Fibroblast of lung (primary cell): Measurements from ENCODE around the gene ZBTB40. TPM values are rescaled to one million over a fixed set of nuclear protein-coding genes. Genes with fewer than 3 reads are reported as not detected.

Experiments used
- DNase-seq, 2 donors: peaks; one replicate each; pipeline versions ENCODE4 v3.0.0 to v3.0.0-alpha.2; 2010; ENCODE audit warnings: low read depth in 2 of 2
- H2AFZ ChIP-seq: 2 replicates; pipeline ENCODE4 v1.5.1; 2012; ENCODE audit warnings: low read length, control low read depth, inconsistent platforms
- H3K27ac ChIP-seq: 2 replicates; pipeline ENCODE4 v1.5.1; 2011; ENCODE audit warnings: low read length, control low read depth; ENCODE audit not compliant: insufficient read depth
- H3K27me3 ChIP-seq: 2 replicates; pipeline ENCODE4 v1.5.1; 2011; ENCODE audit warnings: mild to moderate bottlenecking, low read length; ENCODE audit not compliant: control insufficient read depth, insufficient read depth
- H3K36me3 ChIP-seq: 2 replicates; pipeline ENCODE4 v1.5.1; 2011; ENCODE audit warnings: low read length; ENCODE audit not compliant: control insufficient read depth, insufficient read depth
- H3K4me1 ChIP-seq: 2 replicates; pipeline ENCODE4 v1.5.1; 2011; ENCODE audit warnings: low read length; ENCODE audit not compliant: control insufficient read depth, insufficient read depth; ENCODE audit errors: extremely low read depth
- H3K4me2 ChIP-seq: 2 replicates; pipeline ENCODE4 v1.5.1; 2011; ENCODE audit warnings: low read length, control low read depth; ENCODE audit not compliant: insufficient read depth; ENCODE audit errors: extremely low read depth
- H3K4me3 ChIP-seq, 4 experiments: fragments of 200-600 bp in 1 of 4; sonication (generic) in 1 of 4; replicated peaks in 1 of 4; 2 replicates each; pipeline ENCODE4 v1.5.1; 2011 to 2016; ENCODE audit warnings: low read length in 4 of 4, low read depth in 3 of 4, mild to moderate bottlenecking in 3 of 4, control low read depth in 2 of 4, inconsistent platforms in 1 of 4, mixed read lengths in 1 of 4; ENCODE audit not compliant: insufficient read depth in 1 of 4; ENCODE audit errors: control extremely low read depth in 1 of 4
- H3K79me2 ChIP-seq: 2 replicates; pipeline ENCODE4 v1.5.1; 2012; ENCODE audit warnings: mild to moderate bottlenecking, low read length, inconsistent platforms; ENCODE audit not compliant: control insufficient read depth, insufficient read depth
- H3K9ac ChIP-seq: 2 replicates; pipeline ENCODE4 v1.5.1; 2011; ENCODE audit warnings: mild to moderate bottlenecking, low read length, control low read depth; ENCODE audit not compliant: insufficient read depth
- H3K9me3 ChIP-seq: 2 replicates; pipeline ENCODE4 v1.5.1; 2012; ENCODE audit warnings: low read depth, low read length; ENCODE audit not compliant: control insufficient read depth, insufficient read depth
- H4K20me1 ChIP-seq: 2 replicates; pipeline ENCODE4 v1.5.1; 2011; ENCODE audit warnings: low read length; ENCODE audit not compliant: control insufficient read depth, insufficient read depth; ENCODE audit errors: extremely low read depth
- CTCF ChIP-seq, 2 donors: IDR thresholded peaks in 1 of 2; conservative IDR thresholded peaks in 1 of 2; 1 replicate in 1 of 2; 2 replicates in 1 of 2; pipeline ENCODE4 v1.5.1; 2011 to 2012; ENCODE audit warnings: low read length in 2 of 2, control low read depth in 1 of 2, inconsistent platforms in 1 of 2, low read depth in 1 of 2, mild to moderate bottlenecking in 1 of 2
- EZH2 ChIP-seq: IDR thresholded peaks from 2 replicates; pipeline ENCODE4 v1.5.1; 2012; ENCODE audit warnings: low read length, control low read depth, mild to moderate bottlenecking; ENCODE audit errors: missing control alignments
- polyA plus RNA-seq, 2 donors: library from polyadenylated mRNA; depleted of rRNA in 1 of 2; stranded (reverse) in 1 of 2; unstranded in 1 of 2; fragments of >200 nt; gene quantifications; 2 replicates each; pipeline ENCODE4 v1.2.1, GENCODE V29; 2011 to 2012; ENCODE audit warnings: missing spikeins in 1 of 2
- total RNA-seq: library from RNA; depleted of rRNA; stranded (reverse); fragments of >200 nt; gene quantifications from 2 replicates; pipeline ENCODE4 v1.2.1, GENCODE V29; 2014

ZBTB40 gene
- total and polyA plus RNA-seq, 2 donors (not counting 1 experiment from before 2014, with no cell fraction given) = 3.4 to 12.4 TPM

DNA sequence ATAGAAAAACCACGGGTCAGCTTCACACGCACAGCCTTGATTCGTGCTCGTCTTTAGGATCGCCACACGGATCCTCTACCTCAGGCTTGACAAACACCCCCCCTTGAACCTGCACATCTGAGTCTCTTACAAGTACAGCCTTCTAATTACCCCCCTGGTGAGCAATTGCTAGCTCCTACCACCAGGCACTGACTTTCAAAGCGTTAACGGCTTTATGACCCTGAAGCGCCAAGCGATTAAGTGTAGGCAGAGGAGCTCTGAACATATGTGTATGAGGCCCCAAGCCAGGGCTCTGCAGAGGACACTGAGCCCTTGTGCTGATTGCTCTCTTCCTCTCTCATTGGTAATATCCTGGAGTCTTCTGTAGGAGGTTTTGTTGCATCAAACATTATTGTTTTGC lies 55.9 kb downstream of the ZBTB40 start:
- Histone ChIP-seq H3K4me2 (no peak overlapping the region), H3K27ac (no peak overlapping the region), H3K27me3 (no peaks in the 10 kb centered on the region), H3K36me3 (peaks cover 4% of the 10 kb centered on the region), H2AFZ (no peak overlapping the region), H4K20me1 (no peaks in the 10 kb centered on the region), H3K9ac (no peak overlapping the region), H3K4me3 (no peak overlapping the region), H3K9me3 (no peaks in the 10 kb centered on the region), H3K79me2 (no peaks in the 10 kb centered on the region), H3K4me1 (no peaks in the 10 kb centered on the region)
- no peak for DNase-seq
- no peak for TF ChIP-seq CTCF (conservative IDR thresholded peaks at IDR 0.05 in 1 of 2, IDR thresholded peaks at IDR 0.05 in 1 of 2; ENCODE audit: low read depth in 1 of 2, low read length in 2 of 2)
- TF ChIP-seq EZH2 = no peak

GRCh38 chr1:22508329-22508728 lies 56.7 kb downstream of the ZBTB40 start:
- TF ChIP-seq CTCF (conservative IDR thresholded peaks at IDR 0.05 in 1 of 2, IDR thresholded peaks at IDR 0.05 in 1 of 2; ENCODE audit: low read depth in 1 of 2, low read length in 2 of 2) (no peak), EZH2 (no peak)
- Histone ChIP-seq H3K9ac (no peak overlapping the region), H4K20me1 (no peaks in the 10 kb centered on the region), H3K4me1 (no peaks in the 10 kb centered on the region), H3K9me3 (no peaks in the 10 kb centered on the region), H3K79me2 (no peaks in the 10 kb centered on the region), H3K36me3 (peaks cover 6% of the 10 kb centered on the region), H3K27ac (no peak overlapping the region), H2AFZ (no peak overlapping the region), H3K4me2 (no peak overlapping the region), H3K27me3 (no peaks in the 10 kb centered on the region), H3K4me3 (no peak overlapping the region)
- DNase-seq = no peak

- H3K36me3 ChIP-seq = peaks cover 6% of the 10 kb centered on the region
Measured at GRCh38 chr1:22508991-22509390, 57.3 kb downstream of the ZBTB40 start.

More at GRCh38 chr1:22508991-22509390, 57.3 kb downstream of the ZBTB40 start:
- no peak for DNase-seq
- TF ChIP-seq EZH2 = no peak
- no peak for TF ChIP-seq CTCF (conservative IDR thresholded peaks at IDR 0.05 in 1 of 2, IDR thresholded peaks at IDR 0.05 in 1 of 2; ENCODE audit: low read depth in 1 of 2, low read length in 2 of 2)
- no peak overlapping the region for H3K27ac ChIP-seq
- H3K27me3 ChIP-seq = no peaks in the 10 kb centered on the region
- no peaks in the 10 kb centered on the region for H3K9me3 ChIP-seq
- no peaks in the 10 kb centered on the region for H4K20me1 ChIP-seq
- no peak overlapping the region for H3K4me2 ChIP-seq
- H3K4me3 ChIP-seq = no peak overlapping the region
- H2AFZ ChIP-seq = no peak overlapping the region
- H3K79me2 ChIP-seq = no peaks in the 10 kb centered on the region
- no peaks in the 10 kb centered on the region for H3K4me1 ChIP-seq
- H3K9ac ChIP-seq = no peak overlapping the region
